GM12875 (cell line): ENCODE measurements around the gene ABCB1.

Source experiments
- H3K4me3 ChIP-seq: one replicate; pipeline ENCODE4 v1.5.1; 2011; ENCODE audit warnings: low read depth, low read length, control low read depth
- CTCF ChIP-seq: IDR thresholded peaks from 2 replicates; pipeline ENCODE4 v1.5.1; 2011; ENCODE audit warnings: low read depth, mild to moderate bottlenecking, control low read depth, inconsistent platforms, low read length, moderate library complexity, borderline replicate concordance; ENCODE audit not compliant: insufficient read depth

ABCB1 gene

GRCh38 chr7:87545760-87546159 lies 54.9 kb downstream of the ABCB1 start:
- no peak overlapping the region for H3K4me3 ChIP-seq
- TF ChIP-seq CTCF: no peak

- no peak overlapping the region for H3K4me3 ChIP-seq
- TF ChIP-seq CTCF: no peak
These were observed 57.1 kb downstream of the ABCB1 start for GRCh38 chr7:87543623-87544022.

- H3K4me3 ChIP-seq: no peak overlapping the region
- TF ChIP-seq CTCF: no peak
These were observed 59.0 kb downstream of the ABCB1 start for GRCh38 chr7:87541648-87542047.

GRCh38 chr7:87538052-87538451 lies 62.6 kb downstream of the ABCB1 start:
- no peak for TF ChIP-seq CTCF
- H3K4me3 ChIP-seq: no peak overlapping the region

- no peak for TF ChIP-seq CTCF
- H3K4me3 ChIP-seq: no peak overlapping the region
These were observed 66.6 kb downstream of the ABCB1 start for GRCh38 chr7:87534072-87534471.

GRCh38 chr7:87530126-87530525 lies 70.6 kb downstream of the ABCB1 start:
- TF ChIP-seq CTCF: no peak
- H3K4me3 ChIP-seq: no peak overlapping the region

- H3K4me3 ChIP-seq: no peak overlapping the region
- TF ChIP-seq CTCF: no peak
These were observed 72.0 kb downstream of the ABCB1 start for GRCh38 chr7:87528730-87529129.
